Cortex of kidney (tissue), 1 donor: ENCODE measurements around the gene STK32C.

Source experiments
- DNase-seq: peaks from one replicate; lab custom pipeline; 2025; lab: John Stamatoyannopoulos, UW

STK32C gene

GRCh38 chr10:132182591-132182990 is 125.2 kb downstream of the STK32C start:
- no peak for DNase-seq

GRCh38 chr10:132181691-132182425 is 125.9 kb downstream of the STK32C start:
- no peak for DNase-seq

DNA sequence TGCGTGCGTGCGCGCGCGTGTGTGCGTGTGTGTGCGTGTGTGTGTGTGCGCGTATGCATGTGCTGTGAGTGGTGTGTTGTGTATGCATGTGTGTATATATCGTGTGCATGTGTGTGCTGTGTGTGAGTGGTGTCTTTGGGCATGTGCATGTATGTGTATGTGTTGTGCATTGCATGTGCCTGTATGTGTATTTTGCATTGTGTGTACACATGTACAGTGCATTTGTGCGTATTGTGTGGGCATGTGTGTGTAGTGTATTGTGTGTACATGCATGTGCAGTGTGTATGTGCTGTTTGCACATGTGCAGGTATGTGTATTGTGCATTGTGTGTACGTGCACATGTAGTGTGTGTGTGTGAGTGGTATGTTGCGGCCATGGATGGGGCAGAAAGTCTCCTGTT is 127.0 kb downstream of the STK32C start:
- DNase-seq, result no peak

DNA sequence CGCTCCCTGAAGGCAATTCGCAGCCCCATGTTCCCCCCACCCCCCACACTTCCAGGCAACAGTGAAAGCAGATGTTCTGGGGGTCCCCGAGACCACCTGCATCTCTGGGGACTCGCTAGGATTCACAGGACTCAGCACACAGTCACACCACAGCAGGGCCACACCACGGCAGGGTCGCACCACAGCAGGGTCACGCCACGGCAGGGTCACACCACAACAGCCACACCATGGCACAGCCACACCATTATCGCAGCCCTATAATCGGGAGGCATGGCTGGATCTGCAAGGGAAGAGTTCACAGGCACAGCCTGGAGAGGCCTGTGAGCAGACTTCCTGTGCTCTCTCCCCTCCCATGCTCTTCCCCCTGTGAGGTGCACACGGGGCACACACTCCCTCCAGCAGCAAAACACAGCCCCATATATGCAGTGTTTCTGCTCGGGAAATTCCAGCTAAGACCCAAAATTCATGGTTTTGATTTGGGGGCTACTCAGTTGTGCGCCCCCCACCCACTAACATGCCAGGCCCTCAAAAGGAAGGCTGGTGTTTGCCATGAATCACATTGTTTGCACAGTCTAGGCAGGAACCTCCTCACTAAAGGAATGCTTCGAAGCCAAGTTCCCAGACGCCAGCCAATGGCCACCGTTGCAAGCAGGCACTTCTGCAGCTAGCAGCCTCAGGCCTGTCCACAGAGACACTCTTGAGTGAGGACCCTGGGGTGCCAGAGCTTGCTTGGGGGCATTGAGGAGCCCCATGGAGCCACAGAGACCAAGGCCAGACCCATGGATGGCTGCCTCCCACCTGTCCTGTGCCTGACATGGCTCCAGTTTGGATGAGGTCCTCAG is 128.0 kb downstream of the STK32C start:
- DNase-seq, result no peak

GRCh38 chr10:132178672-132179545 is 128.8 kb downstream of the STK32C start:
- DNase-seq, result no peak

DNA sequence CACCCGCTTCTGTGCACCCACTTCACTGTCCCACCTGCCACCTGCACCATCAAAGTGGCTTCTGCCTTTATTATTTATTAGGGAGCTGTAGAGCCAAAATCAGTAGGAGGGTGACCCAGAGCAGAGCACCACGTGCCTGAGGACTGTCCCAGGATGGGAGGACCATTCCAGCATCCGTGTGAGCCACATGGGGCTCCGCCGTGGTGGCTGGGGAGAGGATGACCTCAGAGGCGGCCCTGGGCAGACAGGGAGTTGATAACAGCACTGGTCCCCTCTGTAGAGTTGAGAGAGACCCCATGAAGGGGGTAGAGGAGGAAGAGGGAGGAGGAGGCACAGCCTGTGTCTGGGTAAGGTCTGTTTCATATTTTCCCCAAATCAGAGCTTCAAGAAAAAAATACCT is 129.7 kb downstream of the STK32C start:
- DNase-seq, result no peak

- DNase-seq, result no peak
These were observed 130.9 kb downstream of the STK32C start for GRCh38 chr10:132176623-132177500.

GRCh38 chr10:132175907-132176581 is 131.7 kb downstream of the STK32C start:
- no peak for DNase-seq

- DNase-seq, result no peak
These were observed 132.3 kb downstream of the STK32C start for GRCh38 chr10:132175408-132175807.

GRCh38 chr10:132174237-132174636 is 133.5 kb downstream of the STK32C start:
- no peak for DNase-seq

- no peak for DNase-seq
These were observed 134.6 kb downstream of the STK32C start for GRCh38 chr10:132173185-132173584.

DNA sequence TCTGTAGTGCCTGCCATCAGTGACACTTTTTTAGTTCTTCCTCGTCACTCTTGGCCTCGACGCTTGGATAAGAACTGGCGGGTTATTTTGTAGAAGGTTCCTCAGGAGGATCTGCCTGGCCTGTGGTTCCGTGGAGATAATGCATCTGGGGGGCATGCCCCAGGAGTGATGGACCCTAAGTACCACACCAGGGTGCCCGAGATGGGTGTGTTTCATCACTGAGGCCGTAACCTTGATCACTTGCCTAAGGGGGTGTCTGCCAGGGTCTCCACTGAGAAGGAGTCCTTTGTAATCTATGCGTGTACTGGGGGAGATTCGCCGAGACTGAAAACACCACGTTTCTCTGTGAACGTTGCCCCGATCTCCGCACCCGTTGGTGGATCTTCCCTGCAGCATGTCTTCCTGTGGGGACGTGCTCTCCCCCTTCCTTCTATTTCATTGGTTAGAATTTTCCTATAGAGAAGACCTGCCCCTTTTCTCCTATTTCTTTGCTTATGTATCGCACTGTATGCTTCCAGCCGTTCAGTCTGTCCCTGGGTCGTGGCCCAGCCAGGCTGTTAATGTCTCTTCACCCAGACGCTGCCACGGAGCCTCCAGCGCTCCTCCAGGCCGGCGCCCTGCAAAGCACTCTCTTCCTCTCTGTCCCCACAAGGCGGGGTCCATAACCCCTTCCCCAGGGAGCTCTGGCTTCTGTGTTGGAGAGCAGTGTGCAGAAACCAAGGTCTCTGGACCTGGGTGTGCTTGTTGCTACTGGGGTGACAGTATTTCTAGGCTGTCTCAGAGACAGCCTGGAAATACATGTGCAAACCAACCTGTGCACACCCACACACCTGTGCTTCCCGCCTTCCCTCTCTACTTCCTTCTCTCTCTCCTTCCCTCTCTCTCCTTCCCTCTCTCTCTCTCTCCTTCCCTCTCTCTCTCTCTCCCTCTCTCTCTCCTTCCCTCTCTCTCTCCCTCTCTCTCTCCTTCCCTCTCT is 135.4 kb downstream of the STK32C start:
- no peak for DNase-seq

GRCh38 chr10:132170561-132171361 is 137.0 kb downstream of the STK32C start:
- DNase-seq, result no peak

DNA sequence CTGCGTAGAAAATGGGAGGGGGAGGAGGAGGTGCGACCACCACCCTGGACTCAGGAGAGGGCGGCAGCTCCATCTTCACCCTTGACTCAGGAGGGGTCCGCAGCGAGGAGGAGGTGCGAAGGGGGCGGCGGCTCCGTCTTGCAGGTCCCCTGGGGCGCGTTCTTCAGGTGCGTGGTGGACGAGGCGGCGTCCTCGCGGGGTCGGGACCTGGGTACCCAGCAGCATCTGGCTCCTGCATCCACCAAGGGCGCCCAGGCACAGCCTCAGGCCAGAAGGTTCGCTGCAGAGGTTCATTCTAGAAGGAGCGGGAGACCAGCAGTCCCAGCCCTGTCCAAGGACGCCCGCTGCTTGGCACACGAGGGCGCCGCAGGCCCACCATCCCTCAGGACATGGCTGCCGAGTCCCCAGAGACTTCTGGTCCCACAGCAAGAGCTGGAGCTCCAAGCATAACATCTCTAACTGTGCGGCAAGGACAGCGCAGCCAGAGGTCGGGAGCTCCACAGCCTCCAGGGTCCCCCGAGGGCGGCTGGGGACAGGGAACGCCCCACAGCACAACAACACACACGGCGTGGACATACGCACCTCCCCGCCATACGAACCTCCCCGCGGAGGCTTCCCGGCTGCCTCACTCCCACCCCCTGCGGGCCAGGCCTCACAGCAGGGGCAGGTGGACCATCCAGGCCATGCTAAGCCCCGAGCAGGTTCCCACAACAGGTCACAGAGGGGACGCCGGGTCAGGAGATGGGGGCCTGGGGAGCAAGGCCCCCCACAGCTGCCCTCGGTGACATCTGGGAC is 137.8 kb downstream of the STK32C start:
- DNase-seq, result no peak

- no peak for DNase-seq
These were observed 138.6 kb downstream of the STK32C start for GRCh38 chr10:132169031-132169765.

DNA sequence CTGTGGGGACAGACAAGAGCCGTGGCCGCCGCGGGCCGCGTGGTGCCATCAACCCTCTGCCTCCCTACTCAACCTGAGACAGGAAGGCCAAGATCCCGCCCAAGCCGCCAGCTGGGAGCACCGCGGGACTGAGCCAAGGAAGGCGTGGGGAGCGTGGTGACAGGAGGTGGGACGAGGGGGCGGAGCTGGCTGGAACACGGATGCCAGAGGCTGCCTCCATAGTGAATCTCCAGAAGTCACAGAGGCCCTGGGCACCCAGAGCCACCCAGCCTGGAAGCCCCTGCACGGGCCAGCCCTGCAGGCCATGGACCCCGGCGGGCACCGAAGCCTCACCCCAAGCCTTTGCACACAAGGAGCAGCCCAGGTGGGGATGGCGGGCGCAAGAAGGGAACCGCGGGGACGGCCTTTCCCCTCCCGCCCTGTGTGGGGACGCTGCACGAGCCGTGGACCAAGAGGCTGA is 139.1 kb downstream of the STK32C start:
- DNase-seq, result no peak

- no peak for DNase-seq
These were observed 139.8 kb downstream of the STK32C start for GRCh38 chr10:132167976-132168375.
